LHCN-M2 (cell line): ENCODE data around the gene SQSTM1. TPM values are rescaled to one million over a fixed set of nuclear protein-coding genes. Genes with fewer than 3 reads are reported as not detected.
A peak's percentile ranks its signal among the peaks of the same experiment; 100 is the strongest.

ENCODE experiments used
- DNase-seq: peaks from one replicate; pipeline ENCODE4 v3.0.0-alpha.2; 2012; ENCODE audit warnings: low read depth
- total RNA-seq: library from RNA; depleted of rRNA; stranded (reverse); fragments of >200 nt; gene quantifications from 2 replicates; pipeline ENCODE4 v1.2.3, GENCODE V29; 2014

The SQSTM1 gene
- total RNA-seq, 1 experiment from 2014 or later: 548 TPM

- DNase-seq: no peak
Measured at GRCh38 chr5:179794575-179794974, 26.1 kb upstream of the SQSTM1 start.

GRCh38 chr5:179795049-179795862 is 25.4 kb upstream of the SQSTM1 start:
- DNase-seq: no peak

GRCh38 chr5:179795863-179796833 is 24.6 kb upstream of the SQSTM1 start:
- DNase-seq: peak; percentile 75

- no peak for DNase-seq
Measured at GRCh38 chr5:179796877-179797608, 23.7 kb upstream of the SQSTM1 start.

- no peak for DNase-seq
Measured at GRCh38 chr5:179797741-179798140, 23.0 kb upstream of the SQSTM1 start.

GRCh38 chr5:179798144-179798770 is 22.4 kb upstream of the SQSTM1 start:
- DNase-seq: no peak

- no peak for DNase-seq
Measured at GRCh38 chr5:179798771-179799643, 21.7 kb upstream of the SQSTM1 start.

GRCh38 chr5:179799644-179799973 is 21.1 kb upstream of the SQSTM1 start:
- DNase-seq: no peak

- no peak for DNase-seq
Measured at GRCh38 chr5:179800071-179800695, 20.5 kb upstream of the SQSTM1 start.

- DNase-seq: no peak
Measured at GRCh38 chr5:179800696-179801201, 20.0 kb upstream of the SQSTM1 start.

- DNase-seq: no peak
Measured at GRCh38 chr5:179801304-179802206, 19.1 kb upstream of the SQSTM1 start.

- no peak for DNase-seq
Measured at GRCh38 chr5:179802207-179802883, 18.4 kb upstream of the SQSTM1 start.

- DNase-seq: no peak
Measured at GRCh38 chr5:179802950-179803562, 17.6 kb upstream of the SQSTM1 start.

GRCh38 chr5:179803651-179804554 is 16.8 kb upstream of the SQSTM1 start:
- peak; percentile 33 for DNase-seq

- no peak for DNase-seq
Measured at GRCh38 chr5:179804555-179804947, 16.2 kb upstream of the SQSTM1 start.

- DNase-seq: no peak
Measured at GRCh38 chr5:179805070-179805528, 15.6 kb upstream of the SQSTM1 start.
